ENCODE data around the gene CDC5L.

DNA sequence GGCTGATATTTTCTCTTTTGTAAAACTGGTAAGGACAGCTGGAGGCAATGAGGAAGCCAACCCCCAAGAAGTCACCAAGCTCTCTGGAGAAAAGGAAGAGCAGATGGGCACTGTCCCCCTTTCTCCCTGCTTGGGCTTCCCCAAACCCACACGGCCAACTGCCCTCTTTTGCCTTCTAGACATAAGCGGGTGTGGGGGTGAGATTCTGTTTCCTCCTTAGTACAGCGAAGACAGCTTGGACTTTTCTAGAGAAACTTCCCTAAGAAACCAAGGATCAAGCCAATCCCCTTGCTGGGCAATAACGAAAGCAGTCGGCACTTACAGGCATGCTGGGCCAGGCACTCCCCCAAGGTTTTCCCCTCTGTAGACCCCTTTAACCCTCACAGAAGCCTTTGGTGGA lies 110.3 kb downstream of the CDC5L start:
- TF ChIP-seq, protein P1, sequence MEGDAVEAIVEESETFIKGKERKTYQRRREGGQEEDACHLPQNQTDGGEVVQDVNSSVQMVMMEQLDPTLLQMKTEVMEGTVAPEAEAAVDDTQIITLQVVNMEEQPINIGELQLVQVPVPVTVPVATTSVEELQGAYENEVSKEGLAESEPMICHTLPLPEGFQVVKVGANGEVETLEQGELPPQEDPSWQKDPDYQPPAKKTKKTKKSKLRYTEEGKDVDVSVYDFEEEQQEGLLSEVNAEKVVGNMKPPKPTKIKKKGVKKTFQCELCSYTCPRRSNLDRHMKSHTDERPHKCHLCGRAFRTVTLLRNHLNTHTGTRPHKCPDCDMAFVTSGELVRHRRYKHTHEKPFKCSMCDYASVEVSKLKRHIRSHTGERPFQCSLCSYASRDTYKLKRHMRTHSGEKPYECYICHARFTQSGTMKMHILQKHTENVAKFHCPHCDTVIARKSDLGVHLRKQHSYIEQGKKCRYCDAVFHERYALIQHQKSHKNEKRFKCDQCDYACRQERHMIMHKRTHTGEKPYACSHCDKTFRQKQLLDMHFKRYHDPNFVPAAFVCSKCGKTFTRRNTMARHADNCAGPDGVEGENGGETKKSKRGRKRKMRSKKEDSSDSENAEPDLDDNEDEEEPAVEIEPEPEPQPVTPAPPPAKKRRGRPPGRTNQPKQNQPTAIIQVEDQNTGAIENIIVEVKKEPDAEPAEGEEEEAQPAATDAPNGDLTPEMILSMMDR (conservative IDR thresholded peaks at IDR 0.05; ENCODE audit: low read depth, low read length): no peak
- no peak for TF ChIP-seq EZH2 (IDR thresholded peaks at IDR 0.05; ENCODE audit: borderline replicate concordance, low read depth, low read length, poor library complexity, severe bottlenecking)

All from A673 (cell line).